Progenitor cell of endocrine pancreas (in vitro differentiated cells): ENCODE results near the gene SERPINA5. TPM values are rescaled to one million over a fixed set of nuclear protein-coding genes. Genes with fewer than 3 reads are reported as not detected.

Experiments
- DNase-seq: peaks from one replicate; pipeline ENCODE4 v3.0.0; 2021; ENCODE audit warnings: low spot score; ENCODE audit not compliant: unreplicated experiment
- H3K27ac Mint-ChIP-seq: 2 replicates; pipeline ENCODE4 v1.8.0; 2021; ENCODE audit warnings: mild to moderate bottlenecking, moderate library complexity, mixed read lengths
- H3K27me3 Mint-ChIP-seq: 2 replicates; pipeline ENCODE4 v1.8.0; 2021; ENCODE audit warnings: mixed read lengths
- H3K36me3 Mint-ChIP-seq: 2 replicates; pipeline ENCODE4 v1.8.0; 2022; ENCODE audit warnings: mixed read lengths; ENCODE audit not compliant: insufficient read depth
- H3K4me1 Mint-ChIP-seq: 2 replicates; pipeline ENCODE4 v1.8.0; 2021; ENCODE audit warnings: low read depth, mixed read lengths
- H3K4me3 Mint-ChIP-seq: 2 replicates; pipeline ENCODE4 v1.8.0; 2021; ENCODE audit warnings: low read depth, mild to moderate bottlenecking, moderate library complexity, mixed read lengths
- H3K9me3 Mint-ChIP-seq: 2 replicates; pipeline ENCODE4 v1.8.0; 2021; ENCODE audit warnings: low read depth, mixed read lengths
- total RNA-seq: library from RNA; stranded (reverse); gene quantifications from 2 replicates; pipeline ENCODE4 v1.2.1, GENCODE V29; 2021
- TF ChIP-seq, protein P1 (sequence below): fragments of 200-600 bp; sonication (generic); IDR thresholded peaks from one replicate; pipeline ENCODE4 v1.5.0; 2021; ENCODE audit warnings: antibody characterized with exemption, mild to moderate bottlenecking; ENCODE audit not compliant: unreplicated experiment

Gene SERPINA5
- total RNA-seq, 1 donor from 2014 or later = 37.7 TPM

DNA sequence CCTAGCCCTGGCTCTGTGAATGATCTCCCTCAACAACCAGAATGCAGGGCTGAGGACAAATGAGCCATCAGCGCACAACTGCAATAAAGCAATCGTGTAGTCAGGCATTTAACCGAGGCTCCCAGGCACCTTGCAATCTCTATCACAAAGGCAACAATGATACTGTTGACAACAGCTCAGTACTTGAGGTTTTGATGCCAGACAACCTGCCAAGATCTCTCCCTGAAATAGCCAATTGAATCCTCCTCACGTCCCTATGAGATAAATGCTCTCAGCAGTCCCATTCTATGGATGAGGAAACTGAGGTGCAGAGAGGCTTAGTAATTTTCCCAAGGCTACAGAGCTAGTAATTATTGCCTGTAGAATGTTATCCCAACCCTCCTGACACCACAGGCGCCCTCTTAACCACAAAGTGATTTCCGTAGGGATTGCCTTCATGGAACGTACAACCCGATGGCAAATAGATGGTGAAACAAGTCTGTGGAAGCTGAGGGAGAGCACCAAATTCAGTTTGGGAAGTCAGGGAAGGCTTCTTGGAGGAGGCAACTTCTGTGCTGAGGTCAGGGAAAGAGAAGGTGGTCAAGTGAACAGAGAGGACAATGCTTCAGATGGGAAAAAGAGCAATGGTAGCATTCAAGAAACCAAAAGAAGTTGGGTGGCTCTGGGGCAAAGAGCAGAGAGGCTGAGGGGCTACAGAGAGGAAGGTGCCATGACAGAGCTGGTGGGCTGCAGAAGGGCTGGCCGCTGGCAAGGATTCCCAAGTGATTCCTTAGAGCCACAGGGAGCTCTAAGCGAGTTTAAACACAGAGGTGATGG is 43.5 kb downstream of the SERPINA5 start:
- H3K4me1 Mint-ChIP-seq = peaks cover 3% of the 10 kb centered on the region
- peaks cover 1% of the 10 kb centered on the region for H3K36me3 Mint-ChIP-seq
- no peak overlapping the region for H3K4me3 Mint-ChIP-seq
- peaks cover 19% of the 10 kb centered on the region for H3K27me3 Mint-ChIP-seq
- no peak for DNase-seq
- no peaks in the 10 kb centered on the region for H3K9me3 Mint-ChIP-seq
- no peak overlapping the region for H3K27ac Mint-ChIP-seq
- TF ChIP-seq, protein P1, sequence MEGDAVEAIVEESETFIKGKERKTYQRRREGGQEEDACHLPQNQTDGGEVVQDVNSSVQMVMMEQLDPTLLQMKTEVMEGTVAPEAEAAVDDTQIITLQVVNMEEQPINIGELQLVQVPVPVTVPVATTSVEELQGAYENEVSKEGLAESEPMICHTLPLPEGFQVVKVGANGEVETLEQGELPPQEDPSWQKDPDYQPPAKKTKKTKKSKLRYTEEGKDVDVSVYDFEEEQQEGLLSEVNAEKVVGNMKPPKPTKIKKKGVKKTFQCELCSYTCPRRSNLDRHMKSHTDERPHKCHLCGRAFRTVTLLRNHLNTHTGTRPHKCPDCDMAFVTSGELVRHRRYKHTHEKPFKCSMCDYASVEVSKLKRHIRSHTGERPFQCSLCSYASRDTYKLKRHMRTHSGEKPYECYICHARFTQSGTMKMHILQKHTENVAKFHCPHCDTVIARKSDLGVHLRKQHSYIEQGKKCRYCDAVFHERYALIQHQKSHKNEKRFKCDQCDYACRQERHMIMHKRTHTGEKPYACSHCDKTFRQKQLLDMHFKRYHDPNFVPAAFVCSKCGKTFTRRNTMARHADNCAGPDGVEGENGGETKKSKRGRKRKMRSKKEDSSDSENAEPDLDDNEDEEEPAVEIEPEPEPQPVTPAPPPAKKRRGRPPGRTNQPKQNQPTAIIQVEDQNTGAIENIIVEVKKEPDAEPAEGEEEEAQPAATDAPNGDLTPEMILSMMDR = no peak

DNA sequence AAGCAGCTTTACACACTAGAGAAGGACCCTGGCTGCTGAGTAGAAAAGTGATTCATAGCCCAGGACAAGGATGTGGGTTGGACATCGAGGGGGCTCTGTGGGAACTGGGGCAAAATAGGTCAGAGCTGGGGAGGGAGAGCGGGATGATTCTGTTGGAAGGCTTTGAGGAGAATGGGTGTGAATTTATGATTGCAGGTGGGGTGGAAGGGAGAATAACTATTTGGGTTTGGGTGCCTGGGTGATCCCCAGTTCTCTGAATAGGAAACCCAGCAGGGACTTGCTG is 44.1 kb downstream of the SERPINA5 start:
- Mint-ChIP-seq H3K27ac (no peak overlapping the region), H3K4me3 (no peak overlapping the region), H3K27me3 (peaks cover 14% of the 10 kb centered on the region), H3K4me1 (peaks cover 3% of the 10 kb centered on the region), H3K9me3 (no peaks in the 10 kb centered on the region), H3K36me3 (peaks cover 1% of the 10 kb centered on the region)
- DNase-seq = no peak
- TF ChIP-seq, protein P1 = no peak

DNA sequence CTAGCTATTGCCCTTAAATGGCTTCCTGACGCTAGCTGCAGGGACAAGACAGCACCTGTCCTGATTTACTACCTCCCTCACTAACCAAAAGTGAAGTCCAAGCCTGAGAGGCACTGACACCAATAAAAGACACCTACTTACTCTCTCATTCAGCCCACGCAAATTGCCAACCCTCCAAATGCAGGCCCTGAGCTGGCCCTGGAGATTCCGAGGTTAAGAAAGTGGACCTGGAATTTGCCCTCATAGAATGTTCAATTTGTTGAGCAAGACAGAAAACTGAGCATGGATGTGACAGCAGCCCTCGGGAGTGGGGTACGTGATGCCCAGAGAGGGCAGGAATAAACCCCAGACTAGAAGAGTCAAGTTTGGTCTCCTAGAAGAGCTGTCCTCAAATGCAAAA is 47.4 kb downstream of the SERPINA5 start:
- no peaks in the 10 kb centered on the region for H3K36me3 Mint-ChIP-seq
- H3K4me3 Mint-ChIP-seq = no peak overlapping the region
- TF ChIP-seq, protein P1 = no peak
- no peak overlapping the region for H3K27ac Mint-ChIP-seq
- H3K27me3 Mint-ChIP-seq = peaks cover 17% of the 10 kb centered on the region
- DNase-seq = no peak
- H3K9me3 Mint-ChIP-seq = no peaks in the 10 kb centered on the region
- peaks cover 5% of the 10 kb centered on the region for H3K4me1 Mint-ChIP-seq

DNA sequence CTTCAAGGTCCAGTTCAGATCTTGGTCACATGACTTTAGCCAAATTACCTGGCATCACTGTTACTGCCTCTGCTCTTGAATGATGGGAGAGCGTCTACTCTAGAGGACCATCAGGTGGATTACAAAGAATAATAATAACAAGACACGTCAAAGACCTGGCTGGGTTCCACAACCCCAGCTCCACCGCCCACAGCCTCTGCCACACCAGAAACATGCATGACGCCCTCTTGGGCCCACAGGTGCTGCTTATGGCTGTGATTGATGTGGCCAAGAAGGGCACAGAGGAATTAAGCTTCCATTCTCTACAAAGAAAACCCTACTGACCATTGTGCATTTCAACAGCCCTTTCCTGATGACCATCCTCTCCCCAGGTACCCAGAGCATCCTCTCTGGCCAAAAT is 49.2 kb downstream of the SERPINA5 start:
- H3K4me3 Mint-ChIP-seq = no peak overlapping the region
- peaks cover 24% of the 10 kb centered on the region for H3K27me3 Mint-ChIP-seq
- H3K36me3 Mint-ChIP-seq = no peaks in the 10 kb centered on the region

DNA sequence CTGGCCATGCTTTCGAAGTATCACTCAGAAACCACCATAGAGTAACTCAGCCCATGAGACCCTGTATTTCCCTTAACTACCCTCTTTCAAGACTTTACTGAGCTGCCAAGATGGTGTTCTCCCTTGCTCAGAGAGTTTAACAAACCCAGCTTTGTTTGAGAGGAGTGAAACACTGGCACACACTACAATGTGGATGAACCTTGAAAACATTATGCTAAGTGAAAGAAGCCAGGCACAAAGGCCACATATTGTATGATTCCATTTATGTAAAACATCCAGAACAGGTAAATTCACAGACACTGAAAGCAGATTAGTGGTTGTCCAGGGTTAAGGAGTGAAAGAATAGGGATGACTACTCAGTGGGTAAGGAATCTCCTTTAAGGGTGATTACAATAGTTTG is 49.8 kb downstream of the SERPINA5 start:
- Mint-ChIP-seq H3K4me3 (no peak overlapping the region), H3K27ac (no peak overlapping the region), H3K27me3 (peaks cover 24% of the 10 kb centered on the region), H3K4me1 (peaks cover 6% of the 10 kb centered on the region), H3K9me3 (no peaks in the 10 kb centered on the region), H3K36me3 (no peaks in the 10 kb centered on the region)
- TF ChIP-seq, protein P1 = no peak
- no peak for DNase-seq

More for the DNA sequence above, 49.2 kb downstream of the SERPINA5 start:
- H3K27ac Mint-ChIP-seq = no peak overlapping the region
- no peaks in the 10 kb centered on the region for H3K9me3 Mint-ChIP-seq
- no peak for DNase-seq
- peaks cover 5% of the 10 kb centered on the region for H3K4me1 Mint-ChIP-seq
- TF ChIP-seq, protein P1 = no peak
